NCI-H524 treated with DMSO at 0.1 percent for 48 hours (cell line): Measurements from ENCODE around the gene SALL4.
"Not testable (repeated sequence)": the region's sequence is repeated elsewhere in the genome, so short reads cannot be mapped to it uniquely, and the experiment has no call there.

Experiments used
- DNase-seq: peaks from one replicate; lab custom pipeline; 2025; lab: John Stamatoyannopoulos, UW

SALL4 gene

GRCh38 chr20:51801122-51801822, 1.0 kb downstream of the SALL4 start:
- no peak for DNase-seq

GRCh38 chr20:51800872-51801121, 1.5 kb downstream of the SALL4 start:
- DNase-seq: no peak

DNA sequence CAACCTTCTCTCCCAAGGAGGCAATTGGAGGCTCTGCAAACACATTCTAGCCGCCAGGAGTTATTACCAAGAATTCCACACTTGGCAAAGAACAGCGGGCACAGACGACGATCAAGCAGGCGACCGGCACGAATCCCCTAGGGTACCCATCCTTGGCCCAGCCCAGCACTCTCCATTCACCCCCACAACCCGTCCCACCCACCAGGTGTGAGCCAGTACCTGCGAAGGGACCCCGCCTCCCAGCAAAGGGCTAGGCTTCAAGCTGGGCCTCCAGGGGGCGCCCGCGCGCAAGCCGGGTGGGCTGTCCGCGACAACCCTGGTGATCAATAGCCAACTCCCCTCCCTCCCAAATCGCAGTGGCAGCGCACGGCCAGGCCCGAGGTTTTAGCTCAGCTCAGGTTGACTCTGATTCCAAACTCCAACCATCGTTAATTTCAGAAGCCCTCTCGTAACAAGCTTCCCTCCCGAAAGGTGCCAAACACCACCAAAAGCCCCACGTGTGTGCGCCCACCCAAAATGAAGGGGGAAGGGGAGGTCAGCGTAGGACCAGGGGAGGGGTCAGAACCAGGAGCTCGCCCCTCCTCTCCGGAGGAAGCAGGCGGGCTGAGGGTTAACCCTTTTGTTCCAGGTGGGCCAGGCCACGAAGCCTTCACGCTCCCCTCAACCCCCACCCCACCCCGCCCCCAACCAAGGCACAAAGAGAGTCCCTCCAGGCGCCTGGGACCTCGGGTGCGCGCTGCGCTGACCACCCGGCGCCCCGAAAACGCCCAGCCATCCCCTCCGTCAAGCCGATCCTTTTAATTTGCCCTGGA, 2.1 kb downstream of the SALL4 start:
- DNase-seq: peak; percentile 6

GRCh38 chr20:51799401-51799860, 2.9 kb downstream of the SALL4 start:
- no peak for DNase-seq

DNA sequence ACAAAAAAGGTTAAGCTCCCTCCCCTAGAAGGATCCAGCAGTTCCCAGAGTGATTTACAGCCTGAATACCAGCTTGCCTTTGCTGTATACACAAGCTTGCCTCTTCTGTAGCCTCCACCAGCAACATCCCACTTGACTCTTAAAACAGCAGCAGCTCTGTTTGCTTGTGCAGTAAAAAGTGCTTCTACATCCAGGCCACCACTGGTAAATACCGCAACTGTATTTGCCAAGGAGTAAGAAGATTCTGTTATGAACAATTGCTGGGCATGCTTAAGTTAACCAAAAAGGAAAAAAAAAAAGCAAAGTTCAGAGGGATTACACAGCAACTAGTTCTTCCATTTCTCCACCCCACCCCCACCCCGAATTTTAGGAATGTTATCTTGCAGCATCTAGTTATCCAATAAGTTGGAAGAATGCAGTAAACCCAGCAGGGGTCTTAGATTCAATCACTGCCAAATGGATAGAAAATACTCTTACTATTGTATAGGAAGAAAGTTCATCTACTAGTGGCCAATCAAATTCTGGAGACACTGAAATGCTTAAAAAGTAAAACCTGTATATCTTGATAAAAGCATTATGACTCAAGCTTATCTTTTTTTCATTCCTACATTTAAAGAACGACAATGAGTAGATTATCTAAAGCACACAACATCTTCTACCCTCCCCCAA, 4.8 kb downstream of the SALL4 start:
- DNase-seq: no peak

- no peak for DNase-seq
Observed at GRCh38 chr20:51796340-51796739, 6.0 kb downstream of the SALL4 start.

DNA sequence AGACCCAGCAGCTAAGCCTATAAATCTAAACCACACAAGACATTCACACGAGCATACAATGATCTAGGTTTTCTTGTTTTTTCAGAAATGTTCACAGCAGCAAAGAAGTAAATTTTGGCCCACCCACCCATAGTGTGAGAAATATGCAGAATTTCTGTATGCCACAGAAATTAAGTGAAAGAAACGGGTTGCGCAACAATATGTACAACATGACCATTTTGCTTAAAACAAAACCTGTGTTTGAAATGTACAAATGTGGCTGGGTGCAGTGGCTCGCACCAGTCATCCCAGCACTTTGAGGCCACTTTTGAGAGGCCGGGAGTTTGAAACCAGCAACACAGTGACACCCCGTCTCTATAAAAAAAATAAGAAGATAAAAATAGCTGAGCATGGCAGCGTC, 9.4 kb downstream of the SALL4 start:
- DNase-seq: no peak

DNA sequence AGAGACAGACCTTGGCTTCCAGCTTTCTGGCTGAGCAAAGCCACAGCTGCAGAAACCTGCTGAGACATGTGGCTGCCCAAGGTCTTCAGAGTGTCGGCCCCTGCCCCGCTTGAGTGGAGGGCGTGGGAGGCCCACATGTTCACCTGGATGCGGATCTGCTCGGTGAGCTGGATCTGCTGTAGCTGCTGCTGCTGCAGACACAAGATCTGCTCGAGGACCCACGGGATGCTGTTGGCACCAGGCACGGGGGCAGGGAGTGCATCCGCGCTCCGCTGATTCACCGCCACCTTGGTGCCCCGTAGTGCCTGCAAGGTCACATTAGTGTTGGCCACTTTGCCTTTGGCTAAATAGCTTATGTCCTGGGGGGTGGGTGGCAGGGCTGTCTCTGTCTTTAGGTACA, 10.7 kb downstream of the SALL4 start:
- no peak for DNase-seq

GRCh38 chr20:51790256-51790655, 12.1 kb downstream of the SALL4 start:
- DNase-seq: no peak

DNA sequence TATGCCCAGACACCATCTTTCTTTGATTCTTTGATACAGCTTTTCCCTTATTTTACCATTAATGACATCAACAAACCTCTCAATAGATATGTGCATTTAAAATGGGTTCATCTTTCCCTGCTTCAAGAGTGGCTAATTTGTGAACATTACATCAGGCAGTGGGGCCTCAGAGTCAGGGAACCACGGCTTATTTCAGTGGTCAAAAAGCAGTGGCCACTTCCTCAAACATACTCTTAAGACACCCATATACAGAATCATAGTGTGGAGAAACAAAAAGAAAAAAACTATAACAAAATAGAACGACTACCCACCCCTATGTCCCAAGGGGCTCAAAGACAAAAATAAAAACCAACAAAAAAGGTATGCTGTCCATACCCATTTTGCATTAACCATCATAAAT, 12.9 kb downstream of the SALL4 start:
- DNase-seq: no peak

DNA sequence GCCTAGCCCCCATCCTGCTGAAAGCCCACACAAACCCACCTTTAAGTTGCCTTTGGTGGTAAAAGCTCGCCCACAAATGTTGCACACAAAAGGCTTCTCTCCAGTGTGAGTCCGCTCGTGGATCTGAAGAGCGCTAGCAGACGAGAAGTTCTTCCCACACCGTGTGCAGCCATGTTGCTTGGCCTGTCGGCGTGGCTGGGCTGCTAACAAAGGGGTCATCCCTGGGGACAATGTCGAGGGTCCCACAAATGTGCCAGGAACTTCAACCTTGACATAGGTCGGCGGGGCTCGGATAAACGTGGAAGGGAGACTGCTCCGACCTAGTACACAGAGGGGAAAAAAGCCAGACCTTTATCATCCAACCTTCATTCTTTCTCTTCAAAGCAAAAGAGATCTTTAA, 13.5 kb downstream of the SALL4 start:
- DNase-seq: no peak

- DNase-seq: no peak
Observed at GRCh38 chr20:51784299-51784698, 18.0 kb downstream of the SALL4 start.

GRCh38 chr20:51778229-51778759, 24.0 kb downstream of the SALL4 start:
- DNase-seq: not testable (repeated sequence)

DNA sequence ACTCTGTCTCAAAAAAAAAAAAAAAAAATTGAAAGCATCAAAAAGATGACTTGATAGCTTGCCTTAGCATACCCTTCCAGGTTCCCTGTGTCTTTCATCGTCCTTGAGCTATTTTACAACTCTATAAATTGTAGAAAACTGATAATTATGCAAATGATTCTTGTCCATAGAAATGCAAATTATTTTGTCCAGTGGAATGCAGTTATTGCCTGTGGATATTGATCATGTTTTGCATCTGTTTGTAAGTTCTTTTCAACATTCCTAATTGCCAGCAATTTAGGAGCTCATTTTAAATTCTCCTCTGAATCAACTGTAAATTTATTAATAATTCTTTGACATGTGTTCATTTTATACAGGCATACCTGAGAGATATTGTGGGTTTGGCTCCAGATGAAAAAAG, 27.1 kb downstream of the SALL4 start:
- no peak for DNase-seq

DNA sequence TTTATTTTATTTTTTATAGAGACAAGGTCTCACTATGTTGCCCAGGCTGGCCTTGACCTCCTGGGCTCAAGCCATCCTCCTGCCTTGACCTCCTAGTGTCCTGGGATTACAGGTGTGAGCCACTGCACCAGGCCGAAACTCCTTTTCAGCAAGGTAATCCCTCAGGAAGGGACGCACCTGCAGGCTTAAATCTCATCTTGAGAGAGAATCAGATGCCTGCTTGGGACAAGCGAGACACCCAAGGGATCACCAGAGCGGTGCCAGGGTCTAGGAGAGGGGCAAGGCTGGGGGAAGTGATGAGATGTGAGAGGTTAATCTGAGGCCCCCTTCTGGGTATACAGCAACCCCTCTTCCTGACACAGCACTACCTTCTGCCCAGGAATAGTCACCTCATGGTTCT, 30.1 kb downstream of the SALL4 start:
- no peak for DNase-seq

GRCh38 chr20:51769976-51770615, 32.2 kb downstream of the SALL4 start:
- no peak for DNase-seq

DNA sequence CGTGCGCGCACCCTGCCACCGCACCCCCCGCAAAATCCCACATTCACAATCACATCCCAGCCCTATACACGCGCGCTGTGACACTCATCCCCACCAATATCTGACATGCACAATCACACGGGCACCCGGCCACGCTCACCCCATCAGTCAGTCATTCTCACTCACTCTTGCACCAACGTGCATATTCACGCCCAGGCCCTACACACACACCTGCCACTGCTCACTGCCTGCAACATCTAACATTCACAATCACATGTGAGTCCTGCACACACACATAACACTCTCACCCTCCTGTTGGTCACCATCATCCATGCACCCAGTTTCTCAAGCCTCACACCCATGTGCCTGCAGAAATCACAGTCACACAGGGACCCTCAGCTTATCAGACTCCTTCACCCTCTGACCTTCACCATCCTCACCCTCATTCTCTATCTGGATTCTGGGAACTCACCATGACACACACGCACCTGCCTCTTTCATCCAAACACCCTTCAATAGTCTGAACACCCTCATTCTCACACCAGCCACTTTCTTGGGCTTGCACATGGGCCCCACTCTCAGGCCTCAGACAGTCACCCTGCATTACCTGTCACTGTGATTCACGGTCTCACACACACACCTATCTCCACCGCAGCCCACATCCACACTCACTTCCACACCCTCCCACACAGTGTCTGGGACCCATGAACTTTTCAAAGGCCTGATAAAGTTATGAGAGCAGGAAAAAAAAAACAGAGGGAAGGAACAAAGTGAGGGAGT, 33.4 kb downstream of the SALL4 start:
- no peak for DNase-seq

DNA sequence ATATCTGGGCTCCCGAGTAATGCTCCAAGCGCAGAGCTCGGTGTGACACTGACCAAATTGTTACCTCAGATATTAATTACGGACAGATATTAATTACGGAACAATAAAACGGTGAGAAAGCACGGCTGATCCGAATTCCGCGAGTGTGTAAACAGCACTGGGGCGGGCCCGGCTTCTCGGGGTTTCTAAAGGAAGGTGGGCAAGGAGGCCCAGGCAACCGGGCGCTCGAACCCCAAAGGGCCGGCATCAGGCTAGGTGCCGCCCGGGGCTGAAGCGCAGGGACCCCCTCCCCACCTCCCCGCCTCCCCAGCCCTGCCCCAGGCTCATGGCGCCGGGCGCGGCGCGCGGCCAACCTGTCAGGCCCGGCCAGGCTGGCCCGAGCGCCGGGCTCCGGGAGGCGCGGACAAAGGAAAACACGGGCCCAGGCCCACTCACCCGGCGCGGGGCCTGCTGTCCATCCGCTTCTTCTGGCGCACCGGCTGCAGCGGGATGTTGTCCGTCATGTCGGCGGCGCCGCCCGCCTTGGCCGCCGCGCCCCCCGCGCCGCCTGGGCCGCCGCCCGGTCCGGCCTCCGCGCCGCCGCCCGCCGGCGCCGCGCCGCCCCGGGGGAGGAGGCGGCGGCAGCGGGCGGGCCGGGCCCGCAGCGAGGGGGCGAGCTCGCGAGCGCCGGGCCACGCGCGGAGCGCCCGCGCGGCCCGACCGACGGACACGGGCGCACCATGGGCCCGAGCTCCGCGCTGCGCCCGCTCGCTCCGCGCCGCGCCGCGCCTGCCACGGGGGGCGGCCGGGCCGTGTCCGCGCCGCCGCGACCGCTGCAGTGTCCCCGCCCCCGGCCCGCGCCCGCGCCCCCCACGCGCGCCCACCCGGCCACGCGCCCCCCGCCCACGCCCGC, 34.2 kb downstream of the SALL4 start, which contains the start of gene ATP9A:
Gene ATP9A (minus strand): TSS at position 524 of the 892 bp plus-strand sequence. CDS start 21 bp downstream, at position 503.
- DNase-seq: no peak

DNA sequence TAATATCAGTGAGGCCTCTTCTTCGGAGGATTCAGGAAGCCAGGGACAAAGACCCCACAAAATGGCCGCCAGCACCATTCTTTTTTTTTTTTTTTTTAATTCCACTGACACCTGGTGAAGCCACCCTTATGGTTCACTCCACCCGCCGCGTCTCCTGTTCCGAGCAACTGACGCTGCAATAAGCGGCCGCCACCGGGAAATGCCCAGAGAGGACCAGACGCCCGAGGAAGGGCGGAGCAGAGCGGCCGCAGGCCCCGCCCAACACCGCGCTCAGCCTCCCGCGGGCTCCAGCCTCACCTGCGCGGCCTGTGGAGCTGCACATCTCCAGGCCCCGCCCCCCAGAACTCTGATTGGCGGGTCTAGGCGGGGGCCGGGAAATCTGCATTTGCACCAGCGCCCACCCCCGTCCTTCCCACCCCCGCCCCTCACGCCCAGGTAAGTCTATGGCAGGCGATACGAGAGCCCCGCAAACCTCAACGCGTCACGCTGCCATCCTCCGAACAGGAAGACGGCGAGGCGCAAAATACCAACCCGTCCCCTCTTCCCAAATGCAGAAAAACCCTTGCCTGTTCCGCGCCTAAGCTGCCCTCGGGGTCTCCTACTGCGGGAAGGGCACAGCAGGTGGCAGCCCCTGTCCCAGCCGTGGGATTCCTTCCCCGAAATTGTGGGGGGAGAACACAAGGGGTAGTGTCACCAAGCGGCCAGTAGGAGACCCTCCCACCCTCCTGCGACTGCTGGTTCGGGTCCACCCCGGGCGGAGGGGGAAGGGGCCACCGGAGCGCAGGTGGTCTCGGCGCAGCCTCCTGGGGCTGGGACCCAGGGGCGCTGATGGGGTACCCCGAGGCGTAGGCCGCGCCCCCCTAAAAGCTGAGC, 35.1 kb downstream of the SALL4 start:
- DNase-seq: peak; percentile 61
